ENCODE results near the gene STEAP4. TPM values are rescaled to one million over a fixed set of nuclear protein-coding genes. Genes with fewer than 3 reads are reported as not detected.

STEAP4 gene
- total RNA-seq, 1 experiment from 2014 or later, result 0.10 TPM

- DNase-seq (ENCODE audit: low read depth, low spot score) (no peak), ATAC-seq (no peak)
- intact Hi-C loops (cut with micrococcal nuclease; ENCODE audit: unreplicated experiment) (no loop called here), in situ Hi-C loops (cut with HindIII; ENCODE audit: low pct_unique_long_range_greater_than_20kb, low sequenced_read_pairs) (no loop called here)
- POLR2A ChIA-PET, result no interaction called here
- TF ChIP-seq POLR2AphosphoS5 (IDR thresholded peaks at IDR 0.05; ENCODE audit: low read depth, low read length), result no peak
- TF ChIP-seq REST (IDR thresholded peaks at IDR 0.05; ENCODE audit: insufficient read depth in 1 of 2, low read depth in 2 of 2, low read length in 1 of 2), result no peak
- no peak for TF ChIP-seq SIN3A (IDR thresholded peaks at IDR 0.05; ENCODE audit: borderline replicate concordance, insufficient read depth, low read depth, low read length)
- TF ChIP-seq TCF7L2 (IDR thresholded peaks at IDR 0.05; ENCODE audit: low read depth, low read length), result no peak
- no peak for TF ChIP-seq CTCF (IDR thresholded peaks at IDR 0.05)
- no peaks in the 10 kb centered on the region for H3K4me1 ChIP-seq (ENCODE audit: control insufficient read depth, insufficient read depth, low read length)
- H3K27me3 ChIP-seq (ENCODE audit: control insufficient read depth, insufficient read depth, low read length), result no peaks in the 10 kb centered on the region
- BruUV-seq (replicated peaks), result no TSS peak
- CTCF ChIA-PET, result no interaction called here
- no peaks in the 10 kb centered on the region for H3K36me3 ChIP-seq (ENCODE audit: control insufficient read depth, insufficient read depth, low read length)
- no peaks in the 10 kb centered on the region for H3K9me3 ChIP-seq (ENCODE audit: control insufficient read depth, insufficient read depth, low read depth, low read length)
- no peak overlapping the region for H3K27ac ChIP-seq (ENCODE audit: low read length)
- H3K4me3 ChIP-seq (ENCODE audit: low read depth in 2 of 2, low read length in 2 of 2), result no peak overlapping the region
Measured at GRCh38 chr7:88253640-88254039, 53.1 kb downstream of the STEAP4 start.

GRCh38 chr7:88244258-88244657 lies 62.4 kb downstream of the STEAP4 start:
- Histone ChIP-seq H3K27me3 (ENCODE audit: control insufficient read depth, insufficient read depth, low read length) (no peaks in the 10 kb centered on the region), H3K4me1 (ENCODE audit: control insufficient read depth, insufficient read depth, low read length) (no peaks in the 10 kb centered on the region), H3K4me3 (ENCODE audit: low read depth in 2 of 2, low read length in 2 of 2) (no peak overlapping the region), H3K36me3 (ENCODE audit: control insufficient read depth, insufficient read depth, low read length) (no peaks in the 10 kb centered on the region), H3K9me3 (ENCODE audit: control insufficient read depth, insufficient read depth, low read depth, low read length) (no peaks in the 10 kb centered on the region), H3K27ac (ENCODE audit: low read length) (no peak overlapping the region)
- BruUV-seq (replicated peaks), result no TSS peak
- in situ Hi-C loops (cut with HindIII; ENCODE audit: low pct_unique_long_range_greater_than_20kb, low sequenced_read_pairs) (no loop called here), intact Hi-C loops (cut with micrococcal nuclease; ENCODE audit: unreplicated experiment) (loop anchor here (10.0 kb wide), 1 partner anchor 301 kb away; no protein-coding TSS in a partner anchor)
- ATAC-seq (no peak), DNase-seq (ENCODE audit: low read depth, low spot score) (no peak)
- POLR2A ChIA-PET, result no interaction called here
- TF ChIP-seq REST (IDR thresholded peaks at IDR 0.05; ENCODE audit: insufficient read depth in 1 of 2, low read depth in 2 of 2, low read length in 1 of 2), result no peak
- TF ChIP-seq SIN3A (IDR thresholded peaks at IDR 0.05; ENCODE audit: borderline replicate concordance, insufficient read depth, low read depth, low read length), result no peak
- no peak for TF ChIP-seq POLR2AphosphoS5 (IDR thresholded peaks at IDR 0.05; ENCODE audit: low read depth, low read length)
- TF ChIP-seq TCF7L2 (IDR thresholded peaks at IDR 0.05; ENCODE audit: low read depth, low read length), result no peak
- TF ChIP-seq CTCF (IDR thresholded peaks at IDR 0.05), result no peak
- CTCF ChIA-PET, result interaction anchor here (1.4 kb wide), 1 partner anchor 303 kb away, joined by 6 read pairs; no protein-coding TSS in a partner anchor

Data from Panc1 (cell line).